Calu3 (cell line): ENCODE measurements around the gene TMEM267. TPM values are rescaled to one million over a fixed set of nuclear protein-coding genes. Genes with fewer than 3 reads are reported as not detected.

Experiments
- BruUV-seq: library from RNA; stranded (reverse); fragments of 400-500 nt; replicated peaks from 2 replicates; lab custom pipeline; 2021; lab: Mats Ljungman, UMichigan
- CTCF ChIA-PET: fragments of 300-600 bp; sonication (Branson Sonifier 250); formaldehyde crosslinking; loops from one replicate; lab custom pipeline; 2022; ENCODE audit warnings: antibody characterized with exemption; lab: Charles Lee
- DNase-seq: peaks from one replicate; pipeline ENCODE4 v3.0.0; 2022
- H3K27ac Mint-ChIP-seq: one replicate; pipeline ENCODE4 v1.8.0; 2022; ENCODE audit warnings: mixed read lengths; ENCODE audit not compliant: unreplicated experiment
- H3K27me3 Mint-ChIP-seq: one replicate; pipeline ENCODE4 v1.8.0; 2022; ENCODE audit warnings: mixed read lengths; ENCODE audit not compliant: unreplicated experiment
- H3K36me3 Mint-ChIP-seq: one replicate; pipeline ENCODE4 v1.8.0; 2022; ENCODE audit warnings: mild to moderate bottlenecking, moderate library complexity, mixed read lengths; ENCODE audit not compliant: insufficient read depth, unreplicated experiment
- H3K4me1 Mint-ChIP-seq: one replicate; pipeline ENCODE4 v1.8.0; 2022; ENCODE audit warnings: mild to moderate bottlenecking, low read depth, mixed read lengths; ENCODE audit not compliant: unreplicated experiment
- H3K4me3 Mint-ChIP-seq: one replicate; pipeline ENCODE4 v1.8.0; 2022; ENCODE audit warnings: mild to moderate bottlenecking, low read depth, moderate library complexity, mixed read lengths; ENCODE audit not compliant: unreplicated experiment
- H3K9me3 Mint-ChIP-seq: one replicate; pipeline ENCODE4 v1.8.0; 2022; ENCODE audit warnings: low read depth, mixed read lengths; ENCODE audit not compliant: unreplicated experiment
- intact Hi-C: fragments of 100-400 bp; cut with micrococcal nuclease; formaldehyde crosslinking; loops from one replicate; pipeline ENCODE4 v1.10.0; 2022; ENCODE audit not compliant: unreplicated experiment
- total RNA-seq: library from RNA; stranded (reverse); gene quantifications from 2 replicates; pipeline ENCODE4 v1.2.3, GENCODE V29; 2022
- TF ChIP-seq, protein P1 (sequence below): fragments of 200-600 bp; IDR thresholded peaks from one replicate; pipeline ENCODE4 v1.8.0; 2022; ENCODE audit warnings: antibody characterized with exemption; ENCODE audit not compliant: unreplicated experiment

Gene TMEM267
- total RNA-seq, 1 experiment from 2014 or later, result 23.4 TPM

DNA sequence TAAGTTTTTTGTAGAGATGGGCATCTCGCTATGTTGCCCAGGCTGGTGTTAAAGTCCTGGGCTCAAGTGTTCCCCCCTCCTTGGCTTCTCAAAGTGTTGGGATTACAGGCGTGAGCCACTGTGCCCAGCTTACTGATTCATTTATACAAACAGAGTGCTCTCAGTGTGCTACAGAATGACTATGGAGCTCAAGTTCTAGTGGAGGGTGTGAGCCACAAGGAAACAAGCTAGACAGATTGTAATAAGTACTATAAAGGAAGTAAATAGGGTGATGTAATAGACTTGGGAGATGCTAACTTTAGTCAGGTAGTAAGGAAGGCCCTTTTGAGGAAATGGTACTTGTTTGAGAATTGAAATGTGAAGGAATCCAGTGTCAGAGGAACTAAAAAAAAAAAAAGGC lies 1.7 kb upstream of the TMEM267 start:
- CTCF ChIA-PET, result interaction anchor here (0.9 to 3.3 kb wide), 5 partner anchors 30 to 364 kb away, joined by 3 to 52 read pairs (median 4); partner anchors contain the start of genes C5orf34 and CCL28
- peak; percentile 11 for DNase-seq
- Mint-ChIP-seq H3K27me3 (no peaks in the 10 kb centered on the region), H3K27ac (peak overlapping the region; percentile 89), H3K4me1 (peaks cover 21% of the 10 kb centered on the region), H3K4me3 (no peak overlapping the region), H3K9me3 (no peaks in the 10 kb centered on the region), H3K36me3 (peaks cover 27% of the 10 kb centered on the region)
- TF ChIP-seq, protein P1, sequence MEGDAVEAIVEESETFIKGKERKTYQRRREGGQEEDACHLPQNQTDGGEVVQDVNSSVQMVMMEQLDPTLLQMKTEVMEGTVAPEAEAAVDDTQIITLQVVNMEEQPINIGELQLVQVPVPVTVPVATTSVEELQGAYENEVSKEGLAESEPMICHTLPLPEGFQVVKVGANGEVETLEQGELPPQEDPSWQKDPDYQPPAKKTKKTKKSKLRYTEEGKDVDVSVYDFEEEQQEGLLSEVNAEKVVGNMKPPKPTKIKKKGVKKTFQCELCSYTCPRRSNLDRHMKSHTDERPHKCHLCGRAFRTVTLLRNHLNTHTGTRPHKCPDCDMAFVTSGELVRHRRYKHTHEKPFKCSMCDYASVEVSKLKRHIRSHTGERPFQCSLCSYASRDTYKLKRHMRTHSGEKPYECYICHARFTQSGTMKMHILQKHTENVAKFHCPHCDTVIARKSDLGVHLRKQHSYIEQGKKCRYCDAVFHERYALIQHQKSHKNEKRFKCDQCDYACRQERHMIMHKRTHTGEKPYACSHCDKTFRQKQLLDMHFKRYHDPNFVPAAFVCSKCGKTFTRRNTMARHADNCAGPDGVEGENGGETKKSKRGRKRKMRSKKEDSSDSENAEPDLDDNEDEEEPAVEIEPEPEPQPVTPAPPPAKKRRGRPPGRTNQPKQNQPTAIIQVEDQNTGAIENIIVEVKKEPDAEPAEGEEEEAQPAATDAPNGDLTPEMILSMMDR, result no peak
- BruUV-seq, result no TSS peak
- intact Hi-C loops, result loop anchor here (2.0 kb wide), 1 partner anchor 173 kb away; the partner anchor contains the start of gene HMGCS1

DNA sequence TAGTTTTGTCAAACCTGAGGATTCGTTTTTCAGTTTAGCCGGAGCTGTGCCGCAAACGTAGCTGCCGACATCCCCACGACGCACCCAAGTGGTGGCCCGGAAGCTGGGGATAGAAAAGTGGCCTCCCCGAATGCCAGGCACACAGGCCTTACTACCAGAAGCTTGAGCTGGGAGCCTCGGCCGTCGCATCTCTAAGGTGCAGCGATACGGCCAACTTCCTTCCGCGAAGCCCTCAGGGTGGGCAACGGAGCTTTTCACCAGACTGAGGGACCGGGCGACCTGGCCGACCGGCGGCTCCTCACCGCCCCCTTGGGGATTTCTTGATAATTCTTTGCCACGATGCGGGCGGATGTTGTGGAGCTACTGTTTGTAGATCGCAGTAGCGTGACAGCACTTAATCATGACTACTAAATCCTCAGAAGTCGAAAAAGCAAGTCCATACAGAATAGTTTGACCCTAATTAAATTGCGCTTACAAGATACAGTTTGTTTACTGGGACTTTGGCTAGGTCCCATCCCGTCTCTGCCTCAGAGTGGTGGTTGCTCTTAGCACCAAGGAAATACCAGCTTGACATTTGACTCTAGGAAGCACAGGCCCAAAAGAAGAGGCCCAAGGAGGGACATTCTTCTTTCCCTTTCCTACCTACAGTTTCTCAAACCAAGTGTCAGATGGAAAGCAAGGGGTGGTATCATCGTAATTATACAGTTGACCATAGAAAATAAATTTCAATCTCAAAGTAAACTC lies 613 bp upstream of the TMEM267 start:
- peak; percentile 91 for DNase-seq
- BruUV-seq, result TSS peak; percentile 93
- peak overlapping the region; percentile 99 for H3K27ac Mint-ChIP-seq
- H3K4me1 Mint-ChIP-seq, result peaks cover 21% of the 10 kb centered on the region
- intact Hi-C loops, result loop anchor here (1.0 to 5.0 kb wide), 5 partner anchors 52 to 257 kb away; partner anchors contain the start of gene HMGCS1
- H3K4me3 Mint-ChIP-seq, result peak overlapping the region; percentile 95
- H3K9me3 Mint-ChIP-seq, result no peaks in the 10 kb centered on the region
- TF ChIP-seq, protein P1, result peak; percentile 54
- CTCF ChIA-PET, result interaction anchor here (0.6 to 3.3 kb wide), 23 partner anchors 31 to 808 kb away, joined by 3 to 52 read pairs (median 4); partner anchors contain the start of genes C5orf34, HMGCS1, NIM1K and NNT
- peaks cover 27% of the 10 kb centered on the region for H3K36me3 Mint-ChIP-seq
- no peaks in the 10 kb centered on the region for H3K27me3 Mint-ChIP-seq

DNA sequence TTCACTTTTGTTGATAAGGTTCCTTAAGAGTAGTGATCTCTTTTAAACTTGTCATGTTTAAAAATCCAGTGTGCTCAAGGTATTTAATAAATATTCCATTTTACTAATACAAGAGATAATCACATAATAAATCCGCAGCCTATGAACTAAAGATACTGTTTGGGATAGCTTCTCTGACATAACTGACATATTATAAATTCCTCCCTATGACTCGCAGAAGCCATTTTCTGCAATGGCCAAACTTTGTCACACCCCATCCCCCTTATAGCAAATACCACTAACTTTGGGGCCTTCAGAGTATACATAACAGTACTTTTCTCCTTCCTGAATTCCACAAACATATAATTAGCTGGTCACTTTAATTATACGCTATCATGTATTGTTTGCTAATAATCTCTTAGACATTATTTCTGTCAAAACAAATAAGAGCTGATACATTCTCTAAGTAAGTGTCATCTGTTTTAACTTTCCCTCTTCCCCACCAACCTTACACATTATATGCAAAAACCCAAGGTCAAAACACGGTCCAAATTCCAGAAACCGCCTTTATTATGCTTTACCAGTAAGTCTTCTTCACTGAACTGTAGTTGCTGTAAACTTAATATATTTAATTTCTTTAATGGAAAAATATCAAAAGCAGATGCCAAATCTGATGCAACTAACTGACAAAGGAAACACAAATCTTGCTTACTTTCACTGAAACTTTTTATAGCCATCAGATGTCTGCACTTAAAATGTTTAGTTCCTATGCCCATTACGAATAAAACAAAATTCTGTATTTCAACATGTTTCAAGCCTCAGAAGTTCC lies 971 bp downstream of the TMEM267 start:
- peaks cover 21% of the 10 kb centered on the region for H3K4me1 Mint-ChIP-seq

More for the DNA sequence above, 971 bp downstream of the TMEM267 start:
- intact Hi-C loops, result loop anchor here (5.0 kb wide), 3 partner anchors 50 to 255 kb away; no protein-coding TSS in a partner anchor
- TF ChIP-seq, protein P1, result no peak
- Mint-ChIP-seq H3K27me3 (no peaks in the 10 kb centered on the region), H3K9me3 (no peaks in the 10 kb centered on the region), H3K27ac (peak overlapping the region; percentile 99), H3K4me3 (peak overlapping the region; percentile 95), H3K36me3 (peaks cover 27% of the 10 kb centered on the region)
- no peak for DNase-seq
- CTCF ChIA-PET, result interaction anchor here (3.3 kb wide), 1 partner anchor 81 kb away, joined by 52 read pairs; no protein-coding TSS in a partner anchor
- no TSS peak for BruUV-seq
